Sigmoid colon (tissue), 7 donors: ENCODE measurements around the gene RDH14. TPM values are rescaled to one million over a fixed set of nuclear protein-coding genes. Genes with fewer than 3 reads are reported as not detected.

Experiments
- DNase-seq: peaks from one replicate; pipeline ENCODE4 v3.0.0-alpha.2; 2019
- H3K27ac ChIP-seq, 4 donors: fragments of 200-600 bp; sonication (generic); one replicate each; pipeline ENCODE4 v1.5.1; 2016 to 2019; ENCODE audit warnings: mild to moderate bottlenecking in 1 of 4
- H3K27me3 ChIP-seq, 3 donors: fragments of 200-600 bp; sonication (generic); one replicate each; pipeline ENCODE4 v1.5.1; 2019; ENCODE audit warnings: mild to moderate bottlenecking in 1 of 3
- H3K36me3 ChIP-seq, 4 donors: fragments of 200-600 bp; sonication (generic); one replicate each; pipeline ENCODE4 v1.5.1; 2016 to 2019
- H3K4me1 ChIP-seq, 4 donors: fragments of 200-600 bp; sonication (generic); one replicate each; pipeline ENCODE4 v1.5.1; 2017 to 2019
- H3K4me3 ChIP-seq, 4 donors: fragments of 200-600 bp; sonication (generic); one replicate each; pipeline ENCODE4 v1.5.1; 2017 to 2019; ENCODE audit warnings: mild to moderate bottlenecking in 2 of 4, moderate library complexity in 1 of 4
- H3K9me3 ChIP-seq, 4 donors: fragments of 200-600 bp in 3 of 4; sonication (generic) in 3 of 4; one replicate each; pipeline versions ENCODE4 v1.5.1 to v1.6.1; 2013 to 2019
- CTCF ChIP-seq, 4 experiments: fragments of 450-650 bp in 3 of 4; fragments of 200-600 bp in 1 of 4; IDR thresholded peaks; one replicate each; pipeline ENCODE4 v1.5.1; 2016 to 2019; ENCODE audit warnings: antibody characterized with exemption in 4 of 4, mild to moderate bottlenecking in 3 of 4, moderate library complexity in 2 of 4
- EP300 ChIP-seq, 4 donors: sonication (generic); formaldehyde crosslinking; IDR thresholded peaks; one replicate each; pipeline ENCODE4 v1.6.1; 2017; ENCODE audit warnings: antibody characterized with exemption in 4 of 4
- POLR2A ChIP-seq, 2 donors: fragments of 450-650 bp; IDR thresholded peaks; one replicate each; pipeline ENCODE4 v1.6.1; 2016; ENCODE audit warnings: antibody characterized with exemption in 2 of 2, mild to moderate bottlenecking in 2 of 2, moderate library complexity in 2 of 2
- POLR2AphosphoS5 ChIP-seq, 4 donors: sonication (generic); formaldehyde crosslinking; IDR thresholded peaks; one replicate each; pipeline ENCODE4 v1.6.1; 2017; ENCODE audit warnings: antibody characterized with exemption in 4 of 4
- WGBS, 2 donors: extraction: QIAGEN DNeasy Blood & Tissue Kit; methylation state at CpG; one replicate each; pipeline ENCODE4 v1.1.7; 2013; 5-methylcytosine and 5-hydroxymethylcytosine counted together
- intact Hi-C: fragments of 100-400 bp; cut with DNase I; formaldehyde crosslinking; loops from one replicate; pipeline ENCODE4 v1.15.1; 2023
- polyA plus RNA-seq, 3 donors: library from polyadenylated mRNA; stranded (reverse); fragments of 200-250 nt; gene quantifications; one replicate each; pipeline ENCODE4 v1.2.3, GENCODE V29; 2013
- small RNA-seq, 3 donors: library from RNA; depleted of rRNA; stranded (forward); fragments of <200 nt; gene quantifications; one replicate each; pipeline ENCODE3, GENCODE V24; 2016
- total RNA-seq, 4 donors: library from RNA; depleted of rRNA; stranded (reverse); fragments of >200 nt; gene quantifications; one replicate each; pipeline ENCODE4 v1.1.0, GENCODE V29; 2016
- donor health status: healthy with polysubstance abuse.
- donor health status: Bipolar disorder and iron deficiency.
- donor health status: healthy.

RDH14 gene
- total and polyA plus RNA-seq, 7 donors: 15.3 to 45.7 (median 37.5) TPM

DNA sequence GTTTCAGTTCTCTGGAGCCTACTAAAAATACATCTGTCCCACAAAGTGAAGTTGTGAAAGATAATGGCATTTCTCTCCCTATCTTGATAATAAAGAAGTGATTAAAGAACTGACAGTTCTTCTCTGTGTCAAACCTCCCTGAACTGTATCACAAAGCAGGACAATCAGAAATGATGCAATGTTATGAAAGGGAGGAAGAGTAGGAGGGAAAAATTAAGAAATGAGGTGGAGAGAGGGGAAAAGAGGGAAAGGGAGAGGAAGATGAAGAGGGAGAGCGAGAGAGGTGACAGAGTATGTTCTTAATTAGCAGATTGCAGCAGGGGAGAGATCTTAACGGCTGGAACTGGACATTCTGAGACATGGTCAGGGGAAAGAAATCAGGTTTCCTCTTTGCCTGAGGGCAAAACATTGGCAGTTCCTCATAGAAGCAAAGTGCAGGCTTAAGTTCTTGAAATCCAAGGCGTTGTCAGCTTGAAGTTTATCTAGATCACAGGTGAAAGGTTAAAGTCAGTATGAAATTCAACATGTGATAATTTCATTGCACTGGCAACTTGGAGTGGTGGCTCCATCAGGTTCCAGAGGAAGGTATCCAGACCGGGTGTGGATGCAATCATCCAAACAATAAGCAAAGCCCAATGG is 54.6 kb downstream of the RDH14 start:
- intact Hi-C loops: no loop called here
- TF ChIP-seq POLR2A (IDR thresholded peaks at IDR 0.05) (no peak), EP300 (IDR thresholded peaks at IDR 0.05) (no peak), POLR2AphosphoS5 (IDR thresholded peaks at IDR 0.05) (no peak), CTCF (IDR thresholded peaks at IDR 0.05) (no peak)
- Histone ChIP-seq H3K27ac (no peak overlapping the region), H3K36me3 (no peaks in the 10 kb centered on the region), H3K27me3 (no peaks in the 10 kb centered on the region), H3K4me1 (no peaks in the 10 kb centered on the region), H3K9me3 (no peaks in the 10 kb centered on the region), H3K4me3 (no peak overlapping the region)
- WGBS, 2 donors: 32 to 66% methylated on average over 4 of the region's 4 CpGs
- DNase-seq: no peak

Small RNAs within 50 kb of the gene (small RNA-seq; reads per million reads assigned to genes)
- gene RNU6-1215P: 0 reads per million in 3 donors

Other genes starting within 250 kb of the RDH14 start
- not detected for gene NT5C1B, start 28.9 kb upstream of the RDH14 start, total RNA-seq
- gene NT5C1B, start 28.9 kb upstream of the RDH14 start, polyA plus RNA-seq: not detected